ENCODE measurements around the gene WASL. TPM values are rescaled to one million over a fixed set of nuclear protein-coding genes. Genes with fewer than 3 reads are reported as not detected.

The WASL gene
- polyA plus RNA-seq, 3 donors = 8.6 to 26.0 (median 14.4) TPM

DNA sequence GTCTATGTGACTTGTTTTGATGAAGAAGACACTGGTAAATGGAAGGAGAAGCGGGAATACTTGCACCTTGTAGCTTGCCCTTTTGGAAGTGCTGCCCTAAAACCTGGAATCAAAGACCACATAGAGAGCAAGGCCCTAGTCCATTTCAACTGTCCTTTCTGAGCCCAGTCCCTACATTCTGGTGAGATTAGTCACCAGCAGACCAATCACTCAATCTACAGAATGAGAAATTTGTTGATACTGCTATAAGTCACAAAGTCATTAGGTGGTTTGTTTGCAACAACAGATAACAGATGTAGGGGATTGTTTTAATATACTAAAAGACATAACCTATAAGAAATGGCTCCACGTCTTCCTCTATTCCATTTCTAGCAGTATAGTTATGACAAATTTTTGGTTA lies 33.6 kb downstream of the WASL start:
- 97 to 100% (median 98%) methylated on average over 2 of the region's 2 CpGs for WGBS, 3 donors
- H3K27ac ChIP-seq (ENCODE audit: low read depth, low read length) = no peak overlapping the region

DNA sequence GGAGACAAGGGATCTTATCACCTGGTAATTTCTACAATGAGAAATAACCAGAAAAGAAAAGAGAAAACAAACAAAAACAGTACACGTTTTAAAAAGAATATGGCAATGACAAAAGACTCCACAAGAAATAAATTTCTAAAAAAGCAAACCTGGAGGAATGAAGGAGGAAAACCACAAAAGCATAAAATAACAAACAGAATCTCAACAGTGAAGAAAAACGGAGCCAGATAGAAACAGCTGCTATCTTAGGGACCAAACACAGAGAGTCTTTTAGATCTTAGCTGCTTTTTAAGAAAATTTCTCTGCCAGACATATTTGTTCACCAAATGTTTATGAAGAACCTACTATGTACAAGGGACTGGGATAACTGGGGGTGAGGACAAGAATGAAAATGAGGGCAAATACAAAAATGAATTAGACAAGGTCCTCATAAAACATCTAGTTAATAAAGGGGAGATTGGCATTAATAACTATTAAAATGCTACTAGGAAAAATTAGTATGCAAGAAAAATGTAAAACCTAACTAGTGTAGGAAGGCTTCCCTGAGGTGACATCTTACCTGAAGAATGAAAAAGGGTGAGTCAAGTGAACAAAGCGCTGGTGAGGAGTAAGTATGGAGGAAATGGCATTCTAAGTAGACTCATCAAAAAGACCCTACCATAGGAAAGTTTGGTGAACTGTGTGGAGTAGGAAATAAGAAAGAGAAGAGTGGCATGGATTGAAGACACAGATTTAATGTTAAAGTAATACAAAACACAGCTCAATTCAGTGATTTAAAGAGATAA lies 34.3 kb downstream of the WASL start:
- 57 to 73% (median 71%) methylated on average over 3 of the region's 3 CpGs for WGBS, 3 donors
- no peak overlapping the region for H3K27ac ChIP-seq (ENCODE audit: low read depth, low read length)

DNA sequence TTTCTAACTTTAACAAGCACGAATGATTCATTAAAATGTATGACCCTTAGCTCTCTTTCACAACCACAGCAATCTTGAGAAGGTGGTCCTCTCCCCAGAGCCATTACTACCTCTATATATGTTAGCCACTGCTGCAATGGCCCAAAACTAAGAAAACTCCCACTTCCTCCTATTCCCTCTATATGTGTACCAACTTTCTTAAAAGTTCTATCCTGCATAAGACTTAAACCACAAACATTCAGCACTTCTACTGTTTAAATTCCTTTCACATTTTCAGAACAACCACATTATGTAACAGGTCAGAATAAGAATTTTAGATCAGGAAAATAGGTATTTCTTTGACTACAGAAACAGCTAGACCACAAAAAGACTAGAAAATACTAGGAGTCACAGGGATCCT lies 36.2 kb downstream of the WASL start:
- WGBS, 3 donors = 21 to 40% (median 34%) methylated on average over 1 of the region's 1 CpG

DNA sequence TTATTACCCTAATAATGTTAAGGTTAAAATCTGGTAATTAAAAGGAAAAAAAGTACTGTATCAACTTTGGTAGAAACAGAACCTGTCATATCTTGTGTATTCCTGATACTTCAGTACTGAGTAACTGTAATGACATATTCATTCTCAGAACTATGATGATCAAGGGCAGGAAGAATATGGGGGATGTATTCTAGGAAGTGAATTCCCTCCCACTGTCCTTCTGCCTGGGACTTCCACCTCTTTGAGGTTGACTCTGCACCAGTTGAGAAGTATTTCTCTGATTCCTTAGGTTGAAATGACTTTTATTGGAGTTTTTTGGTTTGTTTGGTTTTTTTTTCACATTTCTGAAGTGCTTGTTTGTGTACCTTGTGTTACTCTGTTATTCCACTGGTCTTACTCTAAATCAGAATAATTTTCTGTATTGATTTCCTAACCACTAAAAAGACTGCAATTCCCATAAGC lies 36.9 kb downstream of the WASL start:
- H3K27ac ChIP-seq (ENCODE audit: low read depth, low read length) = no peak overlapping the region

More for the DNA sequence above, 36.2 kb downstream of the WASL start:
- H3K27ac ChIP-seq (ENCODE audit: low read depth, low read length) = no peak overlapping the region

DNA sequence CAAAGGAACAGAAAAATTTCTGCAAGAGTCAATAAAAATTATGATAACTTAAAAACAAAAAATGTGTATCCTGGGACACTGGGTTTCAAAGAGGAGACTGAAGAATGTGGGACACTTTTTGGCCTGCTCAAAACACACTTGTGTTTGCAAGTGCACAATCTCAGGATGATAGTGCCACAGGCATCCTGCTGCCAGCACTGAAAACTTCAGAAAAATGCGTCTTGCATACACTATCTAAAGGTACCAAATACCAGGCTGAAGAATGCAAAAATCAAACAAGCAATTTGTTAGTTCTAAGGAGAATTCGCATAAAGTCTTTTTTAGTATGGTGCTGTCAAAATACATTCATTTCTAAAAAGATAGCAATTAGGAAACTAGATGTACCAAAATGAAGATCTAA lies 38.1 kb downstream of the WASL start:
- no peak overlapping the region for H3K27ac ChIP-seq (ENCODE audit: low read depth, low read length)
- 33 to 84% (median 81%) methylated on average over 2 of the region's 2 CpGs for WGBS, 3 donors

DNA sequence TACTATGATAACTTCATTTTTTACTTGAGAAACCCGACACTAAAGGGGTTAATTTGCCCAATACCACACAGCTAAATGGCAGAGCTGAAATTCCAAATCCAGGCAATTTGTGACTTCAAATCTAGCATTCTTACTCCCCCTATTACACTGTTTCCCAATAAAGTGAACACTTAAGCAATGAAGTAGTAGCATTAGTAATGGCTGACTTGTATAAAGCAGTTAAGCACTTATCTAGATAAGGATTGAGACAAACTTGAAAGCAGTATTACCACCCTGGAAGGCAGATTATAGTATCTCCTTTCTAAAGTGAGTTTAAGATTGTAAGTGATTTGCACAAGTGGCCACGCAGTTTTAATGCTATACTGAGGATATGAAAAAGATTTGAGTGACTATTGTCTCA lies 39.3 kb downstream of the WASL start:
- WGBS, 3 donors = 57 to 89% (median 70%) methylated on average over 2 of the region's 2 CpGs
- no peak overlapping the region for H3K27ac ChIP-seq (ENCODE audit: low read depth, low read length)

DNA sequence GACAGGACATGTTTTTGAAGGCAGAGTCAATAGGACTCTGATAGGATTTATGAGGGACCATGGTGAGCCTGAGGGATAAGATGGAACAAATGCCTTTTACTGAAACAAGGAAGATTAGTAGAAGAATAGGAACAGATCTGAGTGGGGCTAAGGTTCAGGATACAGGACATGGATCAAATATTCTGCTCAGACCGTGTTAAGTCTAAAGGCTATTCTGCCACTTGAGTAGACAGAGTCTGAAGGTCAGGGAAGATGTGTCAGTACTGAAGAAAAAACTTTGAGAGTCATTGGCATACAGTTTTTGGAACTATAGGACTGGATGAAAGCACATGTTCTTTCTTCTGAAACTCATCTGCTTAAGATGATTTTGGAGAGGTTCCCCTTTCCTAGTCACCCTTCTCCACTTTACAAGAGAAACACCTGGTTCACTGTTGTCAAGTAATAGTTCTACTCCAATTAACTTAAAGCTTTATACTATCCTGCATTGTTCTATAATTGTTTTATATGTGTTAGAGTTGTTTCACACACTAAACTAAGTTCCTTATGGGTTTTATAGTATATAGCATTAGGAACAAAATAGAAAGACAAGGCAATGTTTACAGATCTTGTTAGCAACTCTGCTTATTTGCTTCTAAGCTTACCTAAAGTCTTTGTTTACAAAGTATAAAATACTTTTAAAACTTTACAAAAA lies 43.4 kb downstream of the WASL start:
- no peak overlapping the region for H3K27ac ChIP-seq (ENCODE audit: low read depth, low read length)
- WGBS, 3 donors = 64 to 94% (median 90%) methylated on average over 1 of the region's 1 CpG

DNA sequence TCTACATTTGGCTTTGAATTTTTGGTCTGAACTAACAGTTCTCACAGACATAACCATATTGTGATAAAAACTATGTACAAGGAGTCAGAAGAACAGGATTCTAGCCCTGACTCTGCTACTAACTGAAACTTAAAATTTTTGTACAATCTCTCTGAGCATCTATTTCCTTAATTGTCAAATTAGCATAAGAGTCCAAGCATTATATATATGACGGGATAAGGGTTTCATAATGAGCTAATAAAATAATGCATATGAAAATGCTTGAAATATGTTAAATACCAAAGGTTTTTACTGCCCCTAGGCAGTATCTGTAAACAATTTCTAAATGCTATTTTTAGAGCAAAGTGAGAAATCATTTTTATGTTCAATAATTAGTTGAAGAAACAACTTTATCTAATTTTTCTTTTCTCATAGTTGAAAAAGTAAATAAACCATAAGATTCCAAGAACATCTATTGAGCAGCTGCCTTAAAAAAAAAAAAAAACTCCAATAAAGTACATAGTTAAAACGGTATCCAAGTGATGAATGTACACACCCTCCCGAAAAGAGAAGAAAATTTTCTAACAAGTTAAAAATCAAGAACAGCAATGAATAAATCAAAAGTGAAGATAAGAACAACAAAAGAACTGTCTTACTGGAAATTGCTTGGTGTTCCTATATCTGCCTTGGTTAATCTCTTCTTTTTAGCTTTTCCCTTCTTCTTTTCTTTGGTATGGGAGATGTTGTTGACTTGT lies 52.7 kb downstream of the WASL start:
- no peak overlapping the region for H3K27ac ChIP-seq (ENCODE audit: low read depth, low read length)
- WGBS, 3 donors = 83 to 89% (median 84%) methylated on average over 3 of the region's 3 CpGs

DNA sequence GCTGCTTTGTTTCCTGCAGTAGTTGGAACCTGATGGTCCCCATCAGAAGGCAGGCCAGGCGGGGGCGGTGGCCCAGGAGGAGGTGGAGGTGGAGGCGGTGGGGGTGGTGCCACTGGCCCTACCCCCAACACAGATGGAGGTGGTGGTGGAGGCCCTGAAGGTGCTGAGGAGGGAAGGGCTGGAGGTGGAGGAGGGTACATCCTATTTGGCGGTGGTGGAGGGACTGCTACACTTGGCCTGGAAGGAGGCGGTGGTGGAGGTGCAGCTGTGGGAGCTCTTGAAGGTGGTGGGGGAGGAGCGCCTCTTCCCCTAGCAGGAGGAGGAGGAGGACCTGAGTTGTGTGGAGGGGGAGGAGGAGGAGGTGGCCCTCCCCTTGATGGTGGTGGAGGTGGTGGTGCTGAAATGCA lies 56.3 kb downstream of the WASL start:
- 95 to 100% (median 95%) methylated on average over 6 of the region's 6 CpGs for WGBS, 3 donors
- no peak overlapping the region for H3K27ac ChIP-seq (ENCODE audit: low read depth, low read length)

DNA sequence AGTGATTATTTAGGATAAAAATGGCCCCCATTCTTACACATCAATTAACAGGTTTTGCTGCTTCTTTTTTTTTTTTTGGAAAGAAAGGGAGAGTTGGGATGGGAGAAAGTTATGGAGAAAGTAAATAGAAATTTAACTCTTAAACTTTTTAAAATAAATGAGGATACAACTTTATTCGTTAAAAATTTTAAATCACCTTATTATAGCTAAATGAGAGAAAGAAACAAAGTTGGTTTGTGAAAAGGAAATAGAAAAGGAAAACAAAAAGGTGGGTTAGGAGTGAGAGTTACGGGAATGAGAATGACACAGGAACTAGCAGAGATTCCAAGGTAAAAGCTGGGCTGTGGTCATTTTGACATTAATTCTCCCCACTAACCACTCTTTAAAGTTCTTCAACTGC lies 58.3 kb downstream of the WASL start:
- no peak overlapping the region for H3K27ac ChIP-seq (ENCODE audit: low read depth, low read length)
- WGBS, 3 donors = 94 to 99% (median 98%) methylated on average over 2 of the region's 2 CpGs

DNA sequence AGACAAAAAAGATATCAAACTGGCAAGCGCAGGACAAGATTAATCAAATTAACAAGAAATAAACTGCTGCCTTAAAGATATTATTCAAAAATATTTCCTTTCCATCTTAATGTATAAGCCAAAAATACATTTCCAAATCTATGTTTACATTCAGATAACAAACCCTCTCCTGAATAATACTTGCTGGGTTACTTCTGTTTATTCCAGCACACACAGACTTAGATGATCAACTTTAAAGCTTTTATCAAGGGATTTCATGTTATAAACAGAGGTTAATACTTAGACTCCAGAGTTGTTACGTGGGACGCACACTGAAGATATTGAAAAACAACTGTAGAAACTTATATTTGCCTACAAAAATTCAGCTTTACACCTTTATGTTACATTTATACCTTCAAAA lies 59.6 kb downstream of the WASL start:
- WGBS, 3 donors = 42 to 93% (median 78%) methylated on average over 3 of the region's 3 CpGs
- no peak overlapping the region for H3K27ac ChIP-seq (ENCODE audit: low read depth, low read length)

DNA sequence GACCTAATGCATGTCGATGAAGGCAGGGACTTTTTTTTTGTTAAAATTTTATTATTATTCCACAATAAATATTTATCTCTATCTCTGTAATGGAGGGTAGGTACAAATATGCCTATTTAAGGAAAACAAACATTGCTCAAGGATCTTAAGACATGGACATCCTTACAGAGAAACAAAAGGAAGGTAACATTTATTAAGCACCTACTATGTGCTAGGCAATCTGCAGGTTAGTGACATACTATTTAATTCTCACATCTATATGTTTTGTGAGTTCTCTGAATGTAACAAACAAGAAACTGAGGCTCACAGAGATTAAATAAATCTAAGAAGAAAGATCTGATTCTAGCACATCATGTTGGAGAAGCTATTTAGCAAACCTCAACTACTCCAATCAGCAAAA lies 61.1 kb downstream of the WASL start:
- 90 to 98% (median 95%) methylated on average over 1 of the region's 1 CpG for WGBS, 3 donors
- H3K27ac ChIP-seq (ENCODE audit: low read depth, low read length) = no peak overlapping the region

DNA sequence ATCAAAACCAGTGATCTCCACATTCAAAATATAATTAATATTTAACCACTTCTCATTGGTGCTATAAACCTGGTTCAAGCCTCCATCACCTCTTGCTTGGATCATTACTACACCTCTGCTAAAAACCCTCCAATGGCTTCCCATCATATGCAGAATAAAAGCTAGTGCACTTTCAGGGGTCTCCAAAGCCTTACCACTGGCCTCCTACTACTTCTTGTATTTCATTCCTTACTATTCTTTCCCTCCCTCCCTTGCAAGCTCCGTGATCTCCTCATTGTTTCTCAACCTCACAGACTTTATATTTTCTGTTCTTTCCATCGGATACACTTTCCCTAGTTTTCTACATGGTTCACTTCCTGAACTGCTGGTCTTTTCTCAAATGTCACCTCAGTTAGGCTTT lies 61.6 kb downstream of the WASL start:
- H3K27ac ChIP-seq (ENCODE audit: low read depth, low read length) = no peak overlapping the region
- WGBS, 3 donors = 93 to 98% (median 95%) methylated on average over 2 of the region's 2 CpGs

DNA sequence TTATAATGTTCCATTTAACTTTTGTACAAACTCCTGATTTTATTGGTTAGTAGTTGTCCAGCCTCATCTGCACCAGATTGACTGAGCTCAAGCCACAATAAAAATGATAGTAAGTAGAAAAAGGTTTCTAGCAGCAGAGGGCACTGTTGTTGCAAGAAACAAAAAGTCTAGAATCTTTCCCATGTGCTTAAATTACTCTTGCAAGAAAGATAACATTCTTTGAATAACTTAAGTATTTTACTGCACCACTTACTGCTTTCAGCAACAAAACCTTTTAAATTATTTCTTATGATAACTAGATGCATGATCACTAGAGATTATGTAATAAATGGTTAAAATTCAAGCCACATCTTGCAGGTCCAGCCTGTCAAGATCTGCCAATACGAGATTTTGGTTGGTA lies 66.1 kb downstream of the WASL start:
- 50 to 87% (median 84%) methylated on average over 1 of the region's 1 CpG for WGBS, 3 donors
- no peak overlapping the region for H3K27ac ChIP-seq (ENCODE audit: low read depth, low read length)

DNA sequence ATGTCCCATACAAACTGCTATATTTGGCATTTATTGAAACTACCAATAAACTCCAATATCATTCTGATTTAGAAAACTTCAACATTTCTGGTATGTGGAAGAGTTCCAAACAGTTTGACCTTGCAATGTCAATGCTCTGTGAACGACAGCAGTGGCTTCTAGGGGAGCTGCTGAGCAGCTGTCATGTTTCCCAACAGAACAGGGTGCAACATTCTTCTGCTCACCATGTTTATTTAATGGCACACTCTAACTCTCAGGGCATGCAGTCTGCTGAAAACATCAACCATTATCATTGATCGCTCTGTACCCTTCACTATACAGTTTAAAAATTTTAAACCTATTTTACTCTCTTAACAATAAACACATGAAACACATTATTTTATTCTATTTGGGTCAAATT lies 67.2 kb downstream of the WASL start:
- no peak overlapping the region for H3K27ac ChIP-seq (ENCODE audit: low read depth, low read length)
- WGBS, 3 donors = 29 to 69% (median 60%) methylated on average over 2 of the region's 2 CpGs

DNA sequence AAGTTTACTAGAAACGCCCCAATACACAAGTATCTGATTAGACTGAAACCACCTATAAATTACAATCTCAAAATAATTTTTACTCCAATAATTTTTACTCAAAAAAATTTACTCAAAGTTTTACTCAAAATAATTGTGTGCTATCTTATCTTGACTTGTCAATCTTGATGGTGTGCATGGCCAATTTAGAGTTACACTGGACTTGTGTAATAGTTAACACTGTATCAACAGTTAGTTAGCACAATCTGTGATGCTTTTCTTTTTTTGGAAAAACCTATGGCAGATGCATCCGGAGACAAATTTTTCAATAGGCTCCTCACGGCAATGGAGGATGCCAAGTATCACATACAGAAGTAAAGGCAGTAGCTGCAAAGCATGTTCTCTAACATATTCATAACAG lies 68.2 kb downstream of the WASL start:
- H3K27ac ChIP-seq (ENCODE audit: low read depth, low read length) = no peak overlapping the region
- 54 to 89% (median 88%) methylated on average over 3 of the region's 3 CpGs for WGBS, 3 donors

DNA sequence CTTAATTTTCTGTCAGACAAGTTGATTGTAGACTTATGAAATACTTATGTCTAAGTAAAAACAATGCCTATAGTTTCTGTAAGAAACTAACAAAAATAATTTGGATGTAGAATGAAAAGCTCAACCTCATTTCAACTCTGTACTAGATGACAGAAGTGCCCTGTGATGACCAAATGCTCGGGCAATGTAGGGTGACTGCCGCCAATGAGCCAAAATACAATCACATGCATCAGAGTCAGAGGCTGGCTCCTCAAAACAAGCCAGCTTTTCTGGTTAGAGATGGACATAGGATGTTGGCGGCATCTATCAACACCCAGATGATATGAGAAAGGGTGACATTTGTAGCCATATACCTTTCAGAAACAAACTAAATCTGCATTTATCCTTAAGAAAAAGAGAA lies 69.2 kb downstream of the WASL start:
- WGBS, 3 donors = 85 to 99% (median 87%) methylated on average over 3 of the region's 3 CpGs
- H3K27ac ChIP-seq (ENCODE audit: low read depth, low read length) = no peak overlapping the region

DNA sequence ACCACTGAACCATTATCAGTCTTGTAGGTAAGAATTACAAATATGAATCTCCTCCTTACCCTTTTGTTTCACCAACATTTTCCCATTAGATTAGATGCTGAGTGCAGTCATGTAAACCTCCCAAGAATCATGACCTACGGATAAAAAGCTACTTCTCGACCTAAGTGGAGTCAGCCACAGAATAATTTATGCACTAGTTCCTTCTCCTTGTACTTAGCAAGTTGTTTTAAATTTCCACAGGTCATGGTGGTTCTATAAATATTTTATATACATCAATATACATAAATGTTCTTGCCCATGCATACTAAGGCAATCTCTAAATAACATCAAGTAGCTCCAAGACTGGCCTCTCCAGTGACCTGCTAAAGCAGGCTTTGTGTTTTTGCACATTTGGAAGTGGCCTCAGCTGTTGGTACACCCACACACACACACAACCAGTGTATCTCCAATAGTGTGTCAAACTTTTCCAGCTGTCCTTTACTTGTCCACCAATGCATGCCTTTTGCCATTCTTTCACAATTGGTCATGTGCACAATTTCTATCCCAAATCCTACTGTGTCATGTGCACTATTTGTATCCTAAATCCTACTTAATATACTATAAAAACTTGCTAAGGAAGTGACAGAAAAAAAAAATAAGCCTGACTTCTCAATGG lies 71.6 kb downstream of the WASL start:
- 76 to 91% (median 84%) methylated on average over 2 of the region's 2 CpGs for WGBS, 3 donors
- no peak overlapping the region for H3K27ac ChIP-seq (ENCODE audit: low read depth, low read length)

DNA sequence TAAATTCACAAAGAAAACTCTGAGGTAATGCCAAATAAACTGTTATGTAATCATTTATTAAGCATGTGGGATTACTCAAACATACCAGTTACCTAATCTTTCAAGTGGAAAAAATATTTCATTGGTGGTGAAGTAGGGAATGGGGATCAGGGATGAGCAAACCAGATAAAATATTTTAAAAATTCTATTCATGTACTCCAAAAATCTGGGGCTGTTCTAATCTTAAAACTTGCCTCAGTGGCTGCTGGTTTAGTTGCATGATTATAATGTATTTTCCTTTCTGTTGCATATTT lies 73.7 kb downstream of the WASL start:
- H3K27ac ChIP-seq (ENCODE audit: low read depth, low read length) = no peak overlapping the region

Measured in adipose tissue (tissue), 3 donors.